ENCODE data around the gene ZNF678. TPM values are rescaled to one million over a fixed set of nuclear protein-coding genes. Genes with fewer than 3 reads are reported as not detected.

ZNF678 gene
- polyA plus RNA-seq, 2 of the 4 experiments (the other 2 are of a cell fraction), result 3.5 to 6.9 TPM

GRCh38 chr1:227540170-227541098, 22.9 kb upstream of the ZNF678 start:
- CTCF ChIA-PET, result interaction anchor here (0.9 to 1.4 kb wide), 4 partner anchors 9 to 906 kb away, joined by 3 to 5 read pairs (median 3); no protein-coding TSS in a partner anchor
- POLR2A ChIA-PET, result no interaction called here
- FAIRE-seq (no peak), ATAC-seq (no peak), DNase-seq (ENCODE audit: low read depth in 1 of 2, low spot score in 1 of 2) (no peak)
- 78% methylated on average over 5 of the region's 5 CpGs for WGBS (ENCODE audit: missing lambda C conversion rate)
- H3K4me3 ChIP-seq, result no peak overlapping the region
- H3K4me1 ChIP-seq, result 0 out of 3 replicates have a peak, but pooled peaks cover 6% of the 10 kb centered on the region
- H3K27ac ChIP-seq, result no peak overlapping the region
- no peak overlapping the region for H3K4me2 ChIP-seq
- TF ChIP-seq ELK1 (IDR thresholded peaks at IDR 0.05; ENCODE audit: low read depth, low read length) (no peak), NFE2L2 (conservative IDR thresholded peaks at IDR 0.05; ENCODE audit: low read length) (no peak), RCOR1 (IDR thresholded peaks at IDR 0.05; ENCODE audit: low read depth, low read length) (no peak), MYC (IDR thresholded peaks at IDR 0.05; ENCODE audit: borderline replicate concordance, low read length) (no peak), E2F6 (IDR thresholded peaks at IDR 0.05; ENCODE audit: borderline replicate concordance, low read depth) (no peak), CEBPB (IDR thresholded peaks at IDR 0.05) (no peak), RNF2 (IDR thresholded peaks at IDR 0.05; ENCODE audit: borderline replicate concordance, low read depth) (no peak), ZNF302 (CRISPR knock-in tag; IDR thresholded peaks at IDR 0.05) (no peak), MAFK (IDR thresholded peaks at IDR 0.05; ENCODE audit: partially characterized antibody) (no peak), TFCP2L1 (CRISPR knock-in tag; IDR thresholded peaks at IDR 0.05) (no peak), EHMT2 (IDR thresholded peaks at IDR 0.05; ENCODE audit: low read depth) (no peak), PHF8 (IDR thresholded peaks at IDR 0.05; ENCODE audit: borderline replicate concordance, low read depth) (no peak), POLR2A (IDR thresholded peaks at IDR 0.05; ENCODE audit: low read length) (no peak)
- peaks cover 20% of the 10 kb centered on the region for H3K9me3 ChIP-seq

- no peak overlapping the region for H3K4me2 ChIP-seq
- CTCF ChIA-PET, result interaction anchor here (1.0 to 1.4 kb wide), 5 partner anchors 8 to 60 kb away, joined by 3 to 5 read pairs (median 3); no protein-coding TSS in a partner anchor
- no peak overlapping the region for H3K4me3 ChIP-seq
- POLR2A ChIA-PET, result no interaction called here
- H3K27ac ChIP-seq, result no peak overlapping the region
- DNase-seq (ENCODE audit: low read depth in 1 of 2, low spot score in 1 of 2), result no peak
- peaks cover 15% of the 10 kb centered on the region for H3K9me3 ChIP-seq
- WGBS (ENCODE audit: missing lambda C conversion rate), result 98% methylated on average over 5 of the region's 5 CpGs
- FAIRE-seq, result no peak
- 0 out of 3 replicates have a peak, but pooled peaks cover 6% of the 10 kb centered on the region for H3K4me1 ChIP-seq
- no peak for ATAC-seq
- TF ChIP-seq MYC (IDR thresholded peaks at IDR 0.05; ENCODE audit: borderline replicate concordance, low read length) (no peak), NFE2L2 (conservative IDR thresholded peaks at IDR 0.05; ENCODE audit: low read length) (no peak), EHF (CRISPR knock-in tag; IDR thresholded peaks at IDR 0.05) (no peak), MAZ (IDR thresholded peaks at IDR 0.05; ENCODE audit: borderline replicate concordance, low read depth, low read length) (no peak), EHMT2 (IDR thresholded peaks at IDR 0.05; ENCODE audit: low read depth) (no peak), E2F6 (IDR thresholded peaks at IDR 0.05; ENCODE audit: borderline replicate concordance, low read depth) (no peak), NPAS2 (CRISPR knock-in tag; IDR thresholded peaks at IDR 0.05; ENCODE audit: borderline replicate concordance) (no peak), ELK1 (IDR thresholded peaks at IDR 0.05; ENCODE audit: low read depth, low read length) (no peak), KDM1A (IDR thresholded peaks at IDR 0.05; ENCODE audit: low read depth) (no peak), ZSCAN20 (CRISPR knock-in tag; IDR thresholded peaks at IDR 0.05) (no peak), RCOR1 (IDR thresholded peaks at IDR 0.05; ENCODE audit: low read depth, low read length) (no peak), CBX8 (IDR thresholded peaks at IDR 0.05) (no peak), HES2 (IDR thresholded peaks at IDR 0.05) (no peak), PBX3 (IDR thresholded peaks at IDR 0.05) (no peak), REST (IDR thresholded peaks at IDR 0.05) (no peak), FOSL2 (IDR thresholded peaks at IDR 0.05) (no peak), FOSL2 (CRISPR knock-in tag; IDR thresholded peaks at IDR 0.05) (no peak)
Observed at GRCh38 chr1:227541129-227541528, 22.2 kb upstream of the ZNF678 start.
